ENCODE data around the gene VPS54. TPM values are rescaled to one million over a fixed set of nuclear protein-coding genes. Genes with fewer than 3 reads are reported as not detected.
"Not testable (repeated sequence)": the region's sequence is repeated elsewhere in the genome, so short reads cannot be mapped to it uniquely, and the experiment has no call there.

Gene VPS54
- total RNA-seq, 1 donor from 2014 or later = 4.6 TPM

DNA sequence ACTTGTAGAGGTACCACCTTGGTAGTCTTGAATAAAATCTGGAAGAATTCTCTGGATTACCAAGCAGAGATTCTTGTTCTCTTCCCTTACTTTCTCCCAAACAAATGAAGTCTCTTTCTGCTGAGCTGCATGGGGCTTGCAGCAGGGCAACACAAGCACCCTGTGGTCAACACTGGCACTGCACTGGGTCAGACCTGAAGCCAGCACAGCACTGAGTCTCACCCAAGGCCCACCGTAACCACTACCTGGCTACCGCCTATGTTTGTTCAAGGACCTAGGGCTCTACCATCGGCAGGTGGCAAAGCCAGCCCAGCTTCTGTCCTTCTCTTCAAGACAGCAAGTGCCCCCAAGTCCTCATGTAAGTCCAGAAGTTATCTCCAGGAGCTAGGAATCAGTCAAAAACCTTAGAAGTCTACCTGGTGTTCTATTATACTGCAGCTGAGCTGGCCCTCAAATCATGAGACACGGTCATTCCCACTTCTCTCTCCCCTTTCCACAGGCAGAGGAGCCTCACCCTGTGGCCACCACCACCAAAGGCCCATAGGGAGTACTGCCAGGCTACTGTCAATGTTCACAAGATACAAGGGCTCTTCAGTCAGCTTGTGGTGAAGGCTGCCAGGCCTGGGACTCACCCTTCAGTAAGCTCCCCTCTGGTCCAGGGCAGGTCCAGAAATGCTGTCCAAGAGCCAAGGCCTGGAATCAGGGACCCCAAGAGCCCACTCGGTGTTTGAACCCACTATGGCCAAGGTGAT, 18.4 kb downstream of the VPS54 start:
- no peak for DNase-seq (ENCODE audit: low spot score in 2 of 2)
- no peaks in the 10 kb centered on the region for H3K4me1 ChIP-seq
- peaks cover 0 to 4% of the 10 kb centered on the region in 2 donors for H3K36me3 ChIP-seq
- H3K4me3 ChIP-seq = no peak overlapping the region
- intact Hi-C loops (cut with DNase I) = no loop called here
- no peaks in the 10 kb centered on the region for H3K27me3 ChIP-seq
- no peak overlapping the region for H3K27ac ChIP-seq
- TF ChIP-seq, protein P1, sequence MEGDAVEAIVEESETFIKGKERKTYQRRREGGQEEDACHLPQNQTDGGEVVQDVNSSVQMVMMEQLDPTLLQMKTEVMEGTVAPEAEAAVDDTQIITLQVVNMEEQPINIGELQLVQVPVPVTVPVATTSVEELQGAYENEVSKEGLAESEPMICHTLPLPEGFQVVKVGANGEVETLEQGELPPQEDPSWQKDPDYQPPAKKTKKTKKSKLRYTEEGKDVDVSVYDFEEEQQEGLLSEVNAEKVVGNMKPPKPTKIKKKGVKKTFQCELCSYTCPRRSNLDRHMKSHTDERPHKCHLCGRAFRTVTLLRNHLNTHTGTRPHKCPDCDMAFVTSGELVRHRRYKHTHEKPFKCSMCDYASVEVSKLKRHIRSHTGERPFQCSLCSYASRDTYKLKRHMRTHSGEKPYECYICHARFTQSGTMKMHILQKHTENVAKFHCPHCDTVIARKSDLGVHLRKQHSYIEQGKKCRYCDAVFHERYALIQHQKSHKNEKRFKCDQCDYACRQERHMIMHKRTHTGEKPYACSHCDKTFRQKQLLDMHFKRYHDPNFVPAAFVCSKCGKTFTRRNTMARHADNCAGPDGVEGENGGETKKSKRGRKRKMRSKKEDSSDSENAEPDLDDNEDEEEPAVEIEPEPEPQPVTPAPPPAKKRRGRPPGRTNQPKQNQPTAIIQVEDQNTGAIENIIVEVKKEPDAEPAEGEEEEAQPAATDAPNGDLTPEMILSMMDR (IDR thresholded peaks at IDR 0.05) = no peak
- no peaks in the 10 kb centered on the region for H3K9me3 ChIP-seq

DNA sequence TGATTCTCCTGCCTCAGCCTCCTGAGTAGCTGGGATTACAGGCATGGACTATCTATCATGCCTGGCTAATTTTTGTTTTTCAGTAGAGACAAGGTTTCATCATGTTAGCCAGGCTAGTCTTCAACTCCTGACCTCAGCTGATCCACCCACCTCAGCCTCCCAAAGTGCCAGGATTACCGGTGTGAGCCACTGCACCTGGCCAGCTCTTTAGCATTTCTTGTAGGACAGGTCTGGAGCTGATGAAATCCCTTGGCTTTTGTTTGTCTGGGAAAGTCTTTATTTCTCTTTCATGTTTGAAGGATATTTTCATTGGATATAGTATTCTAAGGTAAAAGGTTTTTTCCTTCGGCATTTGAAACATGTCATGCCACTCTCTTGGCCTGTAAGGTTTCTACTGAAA, 20.2 kb downstream of the VPS54 start:
- H3K27ac ChIP-seq = no peak overlapping the region
- intact Hi-C loops (cut with DNase I) = no loop called here
- DNase-seq (ENCODE audit: low spot score in 2 of 2) = no peak
- no peaks in the 10 kb centered on the region for H3K27me3 ChIP-seq
- no peaks in the 10 kb centered on the region for H3K9me3 ChIP-seq
- no peaks in the 10 kb centered on the region for H3K4me1 ChIP-seq
- no peak overlapping the region for H3K4me3 ChIP-seq
- H3K36me3 ChIP-seq = peaks cover 0 to 4% of the 10 kb centered on the region in 2 donors
- TF ChIP-seq, protein P1 (IDR thresholded peaks at IDR 0.05) = no peak

DNA sequence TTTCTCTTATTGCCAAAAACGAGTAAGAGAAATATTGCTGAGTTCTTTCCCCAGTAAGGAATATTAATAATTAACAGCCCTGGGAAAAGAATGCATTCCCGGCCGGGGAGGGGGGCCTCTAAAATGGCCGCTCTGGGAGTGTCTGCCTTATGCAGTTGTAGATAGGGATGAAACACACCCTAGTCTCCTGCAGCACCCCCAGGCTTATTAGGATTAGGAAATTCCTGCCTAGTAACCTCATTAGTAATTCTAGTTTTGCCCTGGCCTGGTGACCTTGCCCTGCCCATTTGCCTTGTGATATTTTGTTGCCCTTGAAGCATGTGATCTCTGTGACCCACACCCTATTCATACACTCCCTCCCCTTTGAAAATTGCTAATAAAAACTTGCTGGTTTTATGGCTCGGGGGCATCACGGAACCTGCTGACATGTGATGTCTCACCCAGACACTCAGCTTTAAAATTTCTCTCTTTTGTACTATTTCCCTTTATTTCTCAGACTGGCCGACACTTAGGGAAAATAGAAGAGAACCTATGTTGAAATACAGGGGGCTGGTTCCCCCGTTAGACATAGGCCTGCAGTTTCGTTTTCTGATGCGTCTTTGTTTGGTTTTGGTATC, 22.5 kb downstream of the VPS54 start:
- H3K36me3 ChIP-seq; H3K4me3 ChIP-seq; intact Hi-C loops (cut with DNase I); DNase-seq (ENCODE audit: low spot score in 2 of 2); H3K27me3 ChIP-seq; H3K4me1 ChIP-seq; H3K9me3 ChIP-seq; H3K27ac ChIP-seq: not testable (repeated sequence)

DNA sequence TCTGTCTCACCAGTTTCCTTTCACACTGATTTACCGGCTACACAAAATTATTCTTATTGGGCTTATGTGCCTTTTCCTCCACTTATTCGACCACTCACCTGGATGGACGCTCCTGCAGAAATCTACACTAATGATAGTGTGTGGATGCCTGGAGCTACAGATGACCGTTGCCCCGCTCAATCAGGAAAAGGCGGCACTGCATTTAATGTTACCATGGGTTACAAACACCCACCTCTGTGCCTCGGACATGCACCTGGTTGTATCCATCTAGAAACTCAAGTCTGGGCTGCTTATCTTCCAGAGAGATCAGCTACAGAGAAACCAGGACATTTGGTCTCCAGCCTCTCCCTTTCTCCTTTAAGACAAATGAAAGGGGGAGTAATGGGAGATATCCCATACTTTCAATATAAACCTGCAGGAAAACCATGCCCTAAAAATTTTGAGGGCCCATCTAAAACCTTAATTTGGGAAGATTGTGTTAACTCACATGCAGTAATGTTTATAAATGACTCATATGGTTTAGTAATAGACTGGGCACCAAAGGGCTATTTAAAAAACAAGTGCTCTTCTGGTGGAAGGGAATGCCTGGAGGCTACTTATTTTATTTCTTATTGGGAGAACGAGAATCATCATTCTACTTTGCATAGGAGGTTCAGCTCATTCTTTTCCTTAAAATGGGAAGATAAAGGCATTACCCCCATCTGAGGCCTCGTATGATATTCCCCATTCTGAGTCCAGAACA, 24.7 kb downstream of the VPS54 start:
- H3K27me3 ChIP-seq; H3K27ac ChIP-seq; DNase-seq (ENCODE audit: low spot score in 2 of 2); H3K9me3 ChIP-seq; intact Hi-C loops (cut with DNase I); H3K4me3 ChIP-seq; H3K4me1 ChIP-seq; H3K36me3 ChIP-seq: not testable (repeated sequence)

DNA sequence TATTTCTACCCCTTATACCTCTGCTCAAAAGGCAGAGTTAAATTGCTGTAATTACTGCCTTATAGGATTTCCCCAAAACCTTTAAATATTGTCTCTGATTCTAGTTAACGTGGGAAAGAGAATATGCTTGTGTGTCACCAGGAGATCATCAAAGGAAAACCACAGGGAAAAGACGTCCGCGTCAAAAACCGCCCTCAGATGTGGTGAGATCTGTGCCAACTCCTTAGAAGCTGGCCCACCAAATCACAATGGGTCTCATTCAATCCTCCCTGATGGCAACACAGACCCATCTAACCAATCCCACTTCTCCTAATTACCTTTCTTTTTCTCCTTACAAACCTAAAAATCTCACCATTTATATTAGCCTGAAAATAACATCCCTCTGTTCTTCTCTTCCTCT, 25.4 kb downstream of the VPS54 start:
- TF ChIP-seq, protein P1 (IDR thresholded peaks at IDR 0.05) = no peak
- no peak for DNase-seq (ENCODE audit: low spot score in 2 of 2)
- intact Hi-C loops (cut with DNase I) = no loop called here

DNA sequence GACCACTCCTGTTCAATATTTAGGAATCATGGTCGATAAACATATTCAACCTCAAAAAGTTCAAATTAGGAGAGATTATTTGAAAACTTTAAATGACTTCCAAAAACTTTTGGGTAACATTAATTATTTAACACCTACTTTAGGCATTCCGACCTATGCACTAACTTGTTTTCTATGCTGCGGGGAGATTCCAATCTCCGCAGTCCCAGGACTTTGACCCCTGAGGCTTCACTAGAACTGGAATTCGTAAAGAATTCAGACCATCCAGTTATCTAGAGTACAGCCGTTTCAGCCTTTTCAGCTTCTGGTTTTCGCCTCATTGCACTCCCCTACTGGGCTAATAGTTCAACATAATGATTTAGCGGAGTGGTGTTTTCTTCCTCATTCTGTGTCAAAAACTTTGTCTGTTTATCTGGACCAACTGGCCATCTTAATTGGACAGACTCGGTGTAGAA, 26.1 kb downstream of the VPS54 start:
- H3K9me3 ChIP-seq; intact Hi-C loops (cut with DNase I); H3K36me3 ChIP-seq; H3K27me3 ChIP-seq; H3K27ac ChIP-seq; H3K4me1 ChIP-seq; H3K4me3 ChIP-seq; DNase-seq (ENCODE audit: low spot score in 2 of 2): not testable (repeated sequence)

More for the DNA sequence above, 25.4 kb downstream of the VPS54 start:
- Histone ChIP-seq H3K36me3 (no peaks in the 10 kb centered on the region), H3K27ac (no peak overlapping the region), H3K27me3 (no peaks in the 10 kb centered on the region), H3K4me3 (no peak overlapping the region), H3K4me1 (no peaks in the 10 kb centered on the region), H3K9me3 (peaks cover 0 to 5% of the 10 kb centered on the region in 2 donors)
